ENCODE data around the gene RASGEF1C. TPM values are rescaled to one million over a fixed set of nuclear protein-coding genes. Genes with fewer than 3 reads are reported as not detected.

Gene RASGEF1C
- total and polyA plus RNA-seq, 2 of the 13 experiments (the other 11 are each of a cell fraction or from before 2014, with no cell fraction given), result not detected

DNA sequence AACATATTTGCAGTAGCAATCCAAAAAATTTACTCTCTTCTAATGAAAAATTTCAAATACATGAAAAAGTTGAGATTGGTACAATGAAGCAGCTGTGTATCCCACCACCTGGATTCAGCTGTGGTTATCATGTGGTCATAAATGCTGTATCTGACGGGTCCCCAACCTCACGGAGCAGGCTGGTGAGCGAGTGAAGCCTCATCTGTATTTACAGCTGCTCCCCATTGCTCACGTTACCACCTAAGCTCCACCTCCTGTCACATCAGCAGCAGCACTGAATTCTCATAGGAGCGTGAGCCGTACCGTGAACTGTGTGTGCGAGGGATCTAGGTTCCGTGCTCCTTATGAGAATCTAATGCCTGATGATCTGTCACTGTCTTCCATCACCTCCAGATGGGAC lies 130.7 kb downstream of the RASGEF1C start:
- Histone ChIP-seq H4K20me1 (ENCODE audit: insufficient read depth, low read length) (no peaks in the 10 kb centered on the region), H3K4me2 (ENCODE audit: low read depth, low read length) (no peak overlapping the region), H3K27ac (ENCODE audit: extremely low read length, insufficient read depth, low read length) (no peak overlapping the region), H3K9me3 (ENCODE audit: low read length) (no peaks in the 10 kb centered on the region), H3K36me3 (replicated peaks in 1 of 2; ENCODE audit: control insufficient read depth in 1 of 2, insufficient read depth in 2 of 2, low read length in 2 of 2) (no peaks in the 10 kb centered on the region), H3K4me3 (replicated peaks in 1 of 3; ENCODE audit: insufficient read depth in 1 of 3, low read depth in 2 of 3, low read length in 3 of 3) (no peak overlapping the region), H3K27me3 (ENCODE audit: control insufficient read depth in 1 of 2, insufficient read depth in 2 of 2, low read length in 2 of 2) (peaks cover 3 to 38% of the 10 kb centered on the region in 2 experiments; a peak in 3 of 5 replicates), H2AFZ (ENCODE audit: low read length) (no peak overlapping the region), H3K4me1 (ENCODE audit: insufficient read depth, low read length) (peaks cover 30% of the 10 kb centered on the region), H3K9ac (ENCODE audit: insufficient read depth, low read depth, low read length) (no peak overlapping the region), H3K79me2 (ENCODE audit: insufficient read depth, low read length) (no peaks in the 10 kb centered on the region)
- ChIA-PET CTCF (ENCODE audit: low intra/inter-chr PET ratio, low total read pairs) (no interaction called here), POLR2A (no interaction called here)
- in situ Hi-C loops (cut with HindIII; ENCODE audit: extremely low pct_ligation_motif_present, low pct_unique_long_range_greater_than_20kb), result loop anchor here (25.0 kb wide), 1 partner anchor 316 kb away; no protein-coding TSS in a partner anchor
- no peak for ATAC-seq
- no TSS peak for BruUV-seq (replicated peaks)
- DNase-seq (ENCODE audit: low spot score), result no peak
- TF ChIP-seq ZNF207 (IDR thresholded peaks at IDR 0.05; ENCODE audit: borderline replicate concordance) (no peak), ZNF772 (CRISPR knock-in tag; IDR thresholded peaks at IDR 0.05) (no peak), RELA (CRISPR knock-in tag; IDR thresholded peaks at IDR 0.05) (no peak), ZFY (CRISPR knock-in tag; IDR thresholded peaks at IDR 0.05) (no peak), MIER2 (CRISPR knock-in tag; IDR thresholded peaks at IDR 0.05) (no peak), SP1 (IDR thresholded peaks at IDR 0.05) (no peak), SP1 (CRISPR knock-in tag; IDR thresholded peaks at IDR 0.05) (no peak), ZEB1 (IDR thresholded peaks at IDR 0.05; ENCODE audit: insufficient replicate concordance, low read depth) (no peak), NR2F2 (IDR thresholded peaks at IDR 0.05; ENCODE audit: borderline replicate concordance, low read depth) (no peak)
- TF ChIP-seq, protein P1, sequence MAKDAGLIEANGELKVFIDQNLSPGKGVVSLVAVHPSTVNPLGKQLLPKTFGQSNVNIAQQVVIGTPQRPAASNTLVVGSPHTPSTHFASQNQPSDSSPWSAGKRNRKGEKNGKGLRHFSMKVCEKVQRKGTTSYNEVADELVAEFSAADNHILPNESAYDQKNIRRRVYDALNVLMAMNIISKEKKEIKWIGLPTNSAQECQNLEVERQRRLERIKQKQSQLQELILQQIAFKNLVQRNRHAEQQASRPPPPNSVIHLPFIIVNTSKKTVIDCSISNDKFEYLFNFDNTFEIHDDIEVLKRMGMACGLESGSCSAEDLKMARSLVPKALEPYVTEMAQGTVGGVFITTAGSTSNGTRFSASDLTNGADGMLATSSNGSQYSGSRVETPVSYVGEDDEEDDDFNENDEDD (CRISPR knock-in tag; IDR thresholded peaks at IDR 0.05; ENCODE audit: borderline replicate concordance), result no peak
- intact Hi-C loops (cut with micrococcal nuclease; ENCODE audit: unreplicated experiment), result no loop called here
- no peak for FAIRE-seq
- 63% methylated on average over 9 of the region's 9 CpGs for WGBS (ENCODE audit: low lambda C conversion rate)
